Left lung (tissue), 10 donors: ENCODE results near the gene GPC6. TPM values are rescaled to one million over a fixed set of nuclear protein-coding genes. Genes with fewer than 3 reads are reported as not detected.
A peak's percentile ranks its signal among the peaks of the same experiment; 100 is the strongest.

Experiments used
- ATAC-seq: fragments of 200-7000 bp; cut with Tn5 transposase; one replicate; pipeline ENCODE4 v1.9.1; 2020; ENCODE audit warnings: moderate library complexity
- DNase-seq, 4 donors: peaks; one replicate each; pipeline ENCODE4 v3.0.0-alpha.2; 2013 to 2020
- H3K27ac ChIP-seq, 2 donors: fragments of 200-600 bp; sonication (generic) in 1 of 2; one replicate each; pipeline versions ENCODE4 v1.5.0 to v1.8.0; 2020 to 2021
- H3K27me3 ChIP-seq, 2 donors: fragments of 200-600 bp; sonication (generic) in 1 of 2; one replicate each; pipeline versions ENCODE4 v1.5.0 to v1.8.0; 2020 to 2021
- H3K36me3 ChIP-seq, 2 donors: fragments of 200-600 bp; sonication (generic) in 1 of 2; one replicate each; pipeline versions ENCODE4 v1.5.0 to v1.8.0; 2020 to 2021
- H3K4me1 ChIP-seq, 2 donors: fragments of 200-600 bp; one replicate each; pipeline ENCODE4 v1.8.0; 2021
- H3K4me3 ChIP-seq, 2 donors: fragments of 200-600 bp; sonication (generic) in 1 of 2; one replicate each; pipeline versions ENCODE4 v1.5.0 to v1.8.0; 2020 to 2021; ENCODE audit warnings: mild to moderate bottlenecking in 1 of 2
- H3K9me3 ChIP-seq, 2 donors: fragments of 200-600 bp; sonication (generic) in 1 of 2; one replicate each; pipeline versions ENCODE4 v1.5.0 to v1.8.0; 2020 to 2021
- intact Hi-C, 2 donors: fragments of 100-400 bp; cut with DNase I; formaldehyde crosslinking; loops; one replicate each; pipeline versions ENCODE4 v1.11.2 to v1.14.2; 2022
- polyA plus RNA-seq, 6 donors: library from polyadenylated mRNA; unstranded; fragments of 120-200 nt; gene quantifications; one replicate each; pipeline ENCODE4 v1.2.1, GENCODE V29; 2013; ENCODE audit not compliant: insufficient read length in 6 of 6
- total RNA-seq, 2 donors: library from RNA; stranded (reverse); fragmentation: NEBNext Ultra II Directional; extraction: Animal tissue kit (Norgen Biotek cat#: 25700); gene quantifications; one replicate each; pipeline ENCODE4 v1.2.1, GENCODE V29; 2021
- TF ChIP-seq, protein P1 (sequence below), 2 donors: fragments of 200-600 bp; sonication (generic) in 1 of 2; IDR thresholded peaks; one replicate each; pipeline versions ENCODE4 v1.5.0 to v1.8.0; 2021; ENCODE audit warnings: antibody characterized with exemption in 2 of 2
- donor health status: DM: no; HTN: yes; CAD: no.
- donor health status: DM: no; HTN: no; CAD: no.

Gene GPC6
- total and polyA plus RNA-seq, 8 donors = 9.6 to 25.8 (median 21.1) TPM

DNA sequence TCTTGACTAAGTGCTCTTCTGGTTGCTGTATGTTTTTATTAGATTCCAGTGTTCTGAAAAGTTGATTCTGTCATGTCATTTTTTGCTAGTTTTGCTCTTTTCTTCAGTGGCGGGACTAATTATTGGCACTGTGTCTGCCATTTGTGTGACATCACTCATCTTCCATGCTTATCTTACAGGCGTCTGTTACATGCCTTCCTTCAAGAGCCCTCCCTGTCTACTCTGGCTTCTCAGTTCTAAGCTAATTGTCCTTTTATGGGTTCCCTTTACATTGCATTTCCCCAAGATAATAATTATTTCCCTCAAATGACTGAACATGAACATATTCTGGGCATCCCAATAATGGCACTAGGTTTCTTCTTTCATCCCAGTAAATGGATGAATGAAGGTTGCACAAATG lies 793.8 kb downstream of the GPC6 start:
- H3K27me3 ChIP-seq = no peaks in the 10 kb centered on the region
- H3K4me3 ChIP-seq = no peak overlapping the region
- peaks cover 0 to 2% of the 10 kb centered on the region in 2 donors for H3K9me3 ChIP-seq
- ATAC-seq (no peak), DNase-seq (no peak)
- no peak overlapping the region for H3K27ac ChIP-seq
- H3K36me3 ChIP-seq = no peaks in the 10 kb centered on the region
- TF ChIP-seq, protein P1, sequence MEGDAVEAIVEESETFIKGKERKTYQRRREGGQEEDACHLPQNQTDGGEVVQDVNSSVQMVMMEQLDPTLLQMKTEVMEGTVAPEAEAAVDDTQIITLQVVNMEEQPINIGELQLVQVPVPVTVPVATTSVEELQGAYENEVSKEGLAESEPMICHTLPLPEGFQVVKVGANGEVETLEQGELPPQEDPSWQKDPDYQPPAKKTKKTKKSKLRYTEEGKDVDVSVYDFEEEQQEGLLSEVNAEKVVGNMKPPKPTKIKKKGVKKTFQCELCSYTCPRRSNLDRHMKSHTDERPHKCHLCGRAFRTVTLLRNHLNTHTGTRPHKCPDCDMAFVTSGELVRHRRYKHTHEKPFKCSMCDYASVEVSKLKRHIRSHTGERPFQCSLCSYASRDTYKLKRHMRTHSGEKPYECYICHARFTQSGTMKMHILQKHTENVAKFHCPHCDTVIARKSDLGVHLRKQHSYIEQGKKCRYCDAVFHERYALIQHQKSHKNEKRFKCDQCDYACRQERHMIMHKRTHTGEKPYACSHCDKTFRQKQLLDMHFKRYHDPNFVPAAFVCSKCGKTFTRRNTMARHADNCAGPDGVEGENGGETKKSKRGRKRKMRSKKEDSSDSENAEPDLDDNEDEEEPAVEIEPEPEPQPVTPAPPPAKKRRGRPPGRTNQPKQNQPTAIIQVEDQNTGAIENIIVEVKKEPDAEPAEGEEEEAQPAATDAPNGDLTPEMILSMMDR (IDR thresholded peaks at IDR 0.05) = no peak
- intact Hi-C loops = no loop called here
- no peaks in the 10 kb centered on the region for H3K4me1 ChIP-seq

GRCh38 chr13:94020833-94021232 lies 794.2 kb downstream of the GPC6 start:
- H3K4me3 ChIP-seq = no peak overlapping the region
- H3K36me3 ChIP-seq = no peaks in the 10 kb centered on the region
- TF ChIP-seq, protein P1 (IDR thresholded peaks at IDR 0.05) = no peak
- no peaks in the 10 kb centered on the region for H3K4me1 ChIP-seq
- peaks cover 0 to 2% of the 10 kb centered on the region in 2 donors for H3K9me3 ChIP-seq
- H3K27me3 ChIP-seq = no peaks in the 10 kb centered on the region
- no peak for ATAC-seq
- H3K27ac ChIP-seq = no peak overlapping the region
- intact Hi-C loops = no loop called here
- DNase-seq = no peak

GRCh38 chr13:94028234-94028633 lies 801.6 kb downstream of the GPC6 start:
- TF ChIP-seq, protein P1 (IDR thresholded peaks at IDR 0.05) = no peak
- intact Hi-C loops = no loop called here
- ATAC-seq = no peak

GRCh38 chr13:94028650-94029049 lies 802.0 kb downstream of the GPC6 start:
- no peaks in the 10 kb centered on the region for H3K27me3 ChIP-seq
- TF ChIP-seq, protein P1 (IDR thresholded peaks at IDR 0.05) = no peak
- H3K9me3 ChIP-seq = no peaks in the 10 kb centered on the region
- ATAC-seq = no peak
- H3K27ac ChIP-seq = no peak overlapping the region
- no peaks in the 10 kb centered on the region for H3K36me3 ChIP-seq
- intact Hi-C loops = no loop called here
- no peak for DNase-seq
- H3K4me1 ChIP-seq = no peaks in the 10 kb centered on the region
- no peak overlapping the region for H3K4me3 ChIP-seq

More at GRCh38 chr13:94028234-94028633, 801.6 kb downstream of the GPC6 start:
- Histone ChIP-seq H3K9me3 (no peaks in the 10 kb centered on the region), H3K36me3 (no peaks in the 10 kb centered on the region), H3K4me1 (no peaks in the 10 kb centered on the region), H3K27ac (no peak overlapping the region), H3K4me3 (no peak overlapping the region), H3K27me3 (no peaks in the 10 kb centered on the region)
- DNase-seq = no peak

GRCh38 chr13:94030415-94031119 lies 804.0 kb downstream of the GPC6 start:
- H3K4me1 ChIP-seq = no peaks in the 10 kb centered on the region
- H3K27ac ChIP-seq = no peak overlapping the region
- ATAC-seq (no peak), DNase-seq (peak in 1 of 4 donors; percentile 38)
- H3K4me3 ChIP-seq = no peak overlapping the region
- H3K27me3 ChIP-seq = no peaks in the 10 kb centered on the region
- TF ChIP-seq, protein P1 (IDR thresholded peaks at IDR 0.05) = no peak
- H3K9me3 ChIP-seq = no peaks in the 10 kb centered on the region
- intact Hi-C loops = no loop called here
- no peaks in the 10 kb centered on the region for H3K36me3 ChIP-seq
